Tongue (tissue), 2 donors: Measurements from ENCODE around the gene PAX7. TPM values are rescaled to one million over a fixed set of nuclear protein-coding genes. Genes with fewer than 3 reads are reported as not detected.

Source experiments
- DNase-seq: peaks from one replicate; pipeline ENCODE4 v3.0.0-alpha.2; 2015
- total RNA-seq: library from RNA; depleted of rRNA; stranded (reverse); fragments of >200 nt; gene quantifications from one replicate; pipeline ENCODE4 v1.2.3, GENCODE V29; 2014

The PAX7 gene
- total RNA-seq, 1 donor from 2014 or later, result 41.9 TPM

DNA sequence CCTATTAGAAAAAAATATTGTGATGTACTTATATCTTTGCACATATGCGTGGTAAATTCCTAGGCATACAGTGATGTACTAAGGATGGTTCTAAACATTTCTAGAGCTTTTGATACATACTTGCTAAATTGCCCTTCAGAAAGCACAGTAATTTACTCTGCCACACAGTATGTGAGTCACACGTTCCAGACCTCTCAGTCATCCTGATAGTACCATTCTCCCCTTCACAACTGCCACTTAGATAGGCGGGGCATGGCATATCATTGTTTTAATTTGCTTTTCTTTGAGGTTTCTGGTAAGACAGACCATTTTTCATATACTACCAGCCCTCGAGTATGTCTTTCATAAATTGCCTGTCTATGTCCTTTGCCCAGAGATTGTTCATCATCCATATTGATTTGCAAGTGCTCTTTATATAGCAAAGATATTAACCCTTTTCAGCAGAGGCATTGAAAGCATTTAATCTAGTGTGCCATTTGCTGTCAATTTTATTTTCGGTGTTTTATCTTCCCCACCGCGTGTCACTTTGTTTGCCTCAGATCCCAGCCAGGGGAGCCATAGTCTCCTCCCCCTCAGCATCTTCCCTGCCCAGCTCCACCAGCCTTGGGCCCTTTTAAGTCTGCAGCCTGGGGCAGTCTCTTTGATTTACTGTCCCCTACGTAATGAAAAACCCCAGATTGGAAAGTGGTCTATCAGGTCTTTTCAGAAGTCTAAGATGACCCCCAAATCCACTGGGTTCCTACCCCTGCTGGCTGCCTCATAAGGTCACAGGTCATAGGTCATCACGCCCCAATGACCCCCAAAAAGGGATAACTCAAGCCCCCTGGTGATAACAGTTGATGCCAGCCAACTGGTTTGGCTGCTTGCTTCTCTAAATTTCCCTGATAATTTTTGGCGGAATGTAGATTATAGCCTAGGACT lies 11.8 kb upstream of the PAX7 start:
- no peak for DNase-seq

DNA sequence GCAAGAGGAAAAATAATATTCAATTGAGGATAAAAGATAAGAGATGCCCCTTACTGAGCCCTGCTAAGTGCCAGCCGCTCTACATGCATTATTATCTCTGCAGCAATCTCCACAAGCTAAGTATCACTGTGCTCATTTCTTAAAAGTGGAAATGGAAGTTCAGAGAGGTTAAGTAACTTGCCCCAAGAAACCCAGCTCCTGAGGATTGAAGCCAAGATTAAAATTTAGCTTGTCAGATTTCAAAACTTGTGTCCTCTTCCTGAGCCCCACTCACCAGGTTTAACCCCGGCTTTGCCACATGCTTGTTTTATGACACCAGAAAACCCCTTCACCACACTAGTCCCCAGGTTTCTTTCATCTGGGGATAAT lies 11.2 kb upstream of the PAX7 start:
- DNase-seq, result no peak

DNA sequence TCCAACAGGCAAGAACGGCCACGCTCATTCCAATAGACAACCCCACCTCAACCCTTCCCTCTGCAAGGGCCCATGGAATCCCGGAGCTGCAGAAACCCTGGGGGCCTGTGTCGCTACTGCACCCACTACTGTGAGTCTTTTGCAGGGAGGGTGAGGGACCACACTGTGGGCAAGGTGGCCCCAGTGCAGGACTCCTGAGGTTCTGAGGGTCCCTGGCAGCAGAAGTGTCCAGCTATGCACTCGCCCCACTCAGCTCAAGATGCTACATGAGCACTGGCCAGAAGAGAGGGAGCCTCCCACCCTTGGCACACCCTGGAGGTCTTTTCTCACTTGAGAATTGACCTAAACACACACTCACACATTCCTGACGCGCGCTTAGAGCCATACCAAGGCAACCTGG lies 2.1 kb upstream of the PAX7 start:
- no peak for DNase-seq

DNA sequence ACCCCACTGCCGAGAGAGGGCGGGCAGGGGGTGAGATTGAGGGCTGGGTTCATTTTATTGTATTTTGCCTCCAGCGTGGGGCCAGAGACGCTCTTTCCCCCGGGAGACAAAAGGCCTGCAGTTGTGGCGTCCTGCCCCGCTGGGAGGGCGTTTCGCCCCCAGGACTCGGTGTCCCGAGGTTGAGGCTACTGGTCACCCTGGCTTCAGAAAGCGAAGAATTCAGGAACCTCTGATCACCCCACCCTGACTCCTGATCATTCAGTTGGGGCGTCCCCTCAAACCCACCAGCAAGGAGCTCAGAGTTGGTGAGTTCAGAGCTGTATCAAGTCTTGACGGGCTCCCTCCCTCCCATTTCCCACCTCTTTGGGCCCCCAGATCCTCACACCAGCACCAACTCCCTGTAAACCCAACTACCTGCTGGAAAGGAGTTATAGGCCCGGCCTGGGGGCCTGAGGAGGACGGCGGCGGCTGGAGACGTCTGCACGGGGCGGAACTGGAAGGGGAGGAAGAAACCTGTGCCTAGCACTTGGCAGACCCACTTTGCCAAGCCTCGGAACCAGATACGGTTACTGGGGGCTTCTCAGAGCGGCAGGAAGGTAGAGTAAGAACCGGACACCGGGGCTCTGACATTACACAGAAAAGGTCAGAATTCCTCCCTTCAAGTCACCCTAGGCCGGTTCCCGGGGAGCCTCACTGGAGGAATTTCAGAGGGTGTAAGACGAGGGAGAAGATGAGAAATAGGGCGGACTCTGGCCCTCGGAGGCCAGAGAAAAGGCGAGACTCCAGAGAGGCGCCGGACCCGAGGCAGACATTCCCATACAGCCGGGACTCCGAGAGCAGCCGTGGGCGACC lies 761 bp upstream of the PAX7 start:
- DNase-seq, result peak; percentile 37

DNA sequence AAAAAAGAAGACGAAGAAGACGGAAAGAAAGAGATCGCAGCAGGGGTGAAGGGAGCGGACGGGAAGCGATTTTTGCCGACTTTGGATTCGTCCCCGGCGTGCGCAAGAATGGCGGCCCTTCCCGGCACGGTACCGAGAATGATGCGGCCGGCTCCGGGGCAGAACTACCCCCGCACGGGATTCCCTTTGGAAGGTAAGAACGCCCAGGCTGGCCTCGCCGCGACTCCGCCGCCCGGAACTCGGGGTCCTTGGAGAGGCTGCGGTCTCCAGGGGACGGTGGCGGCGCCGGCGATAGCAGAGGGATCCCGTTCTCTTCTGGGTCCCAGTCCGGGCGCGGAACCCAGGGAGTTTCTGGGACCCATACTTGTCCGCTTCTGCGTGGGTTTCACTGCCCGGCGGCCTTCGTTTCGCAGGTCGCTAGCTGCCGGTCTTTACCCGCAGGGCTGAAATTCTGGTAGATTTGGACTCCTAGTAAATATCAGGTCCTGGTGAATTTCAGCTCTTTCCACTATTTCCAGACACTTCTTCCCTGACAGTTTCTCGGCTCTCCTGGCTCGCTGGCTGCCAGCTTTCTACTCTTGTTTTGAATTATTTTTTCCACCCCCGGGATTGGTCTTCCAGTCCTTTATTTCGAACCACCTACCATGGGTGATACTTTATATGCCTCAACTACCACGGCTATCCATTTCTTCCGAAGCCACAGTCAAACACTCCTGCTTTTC lies 1.0 kb downstream of the PAX7 start:
- no peak for DNase-seq

DNA sequence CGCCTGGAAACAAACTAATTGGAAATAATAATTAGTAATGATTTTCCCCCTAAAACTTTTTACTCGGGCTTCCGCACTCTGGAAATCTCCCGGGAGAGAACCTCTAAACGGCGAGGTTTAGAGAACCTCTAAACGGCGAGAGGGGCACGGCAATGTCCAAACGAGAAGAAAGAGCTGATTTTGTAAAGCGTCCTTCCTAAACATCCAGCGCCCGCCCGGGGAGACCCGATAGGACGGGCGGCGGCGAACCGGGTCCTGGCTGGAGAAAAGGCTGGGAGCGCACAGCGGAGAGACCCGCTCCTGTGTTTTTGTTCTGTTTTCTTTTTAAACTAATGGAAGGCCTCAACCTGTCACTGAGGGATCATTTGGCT lies 1.6 kb downstream of the PAX7 start:
- DNase-seq, result no peak

DNA sequence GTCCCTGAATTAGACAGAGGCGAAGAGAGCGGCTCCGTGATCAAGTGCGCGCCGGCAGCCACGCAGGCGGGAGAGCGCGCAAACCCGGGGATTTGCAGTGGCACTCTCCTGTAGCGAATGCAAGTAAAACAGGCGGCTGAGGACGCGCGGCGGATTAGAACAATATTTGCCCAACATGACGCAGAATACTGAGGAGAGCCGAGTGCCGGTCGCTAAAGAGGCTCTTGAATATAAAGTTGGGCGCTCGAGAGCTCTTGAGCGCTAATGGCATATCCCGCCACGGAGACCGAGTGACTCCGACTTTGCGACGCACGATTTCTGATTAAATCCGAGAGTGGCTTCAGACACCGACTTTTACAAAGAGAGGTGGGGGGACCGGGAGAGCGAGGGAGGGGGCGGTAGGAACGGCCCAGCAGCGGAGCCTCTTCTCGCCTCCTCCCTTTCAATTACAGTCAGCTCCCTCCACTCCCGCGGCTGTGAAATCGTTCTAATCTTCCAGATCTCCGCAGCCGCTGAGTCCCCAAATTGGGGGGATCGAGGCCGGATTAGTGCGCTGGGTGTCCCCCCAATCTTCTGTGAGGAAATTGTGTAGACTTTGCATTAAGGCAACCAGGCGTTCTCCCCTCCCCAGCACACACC lies 2.3 kb downstream of the PAX7 start:
- peak; percentile 48 for DNase-seq

DNA sequence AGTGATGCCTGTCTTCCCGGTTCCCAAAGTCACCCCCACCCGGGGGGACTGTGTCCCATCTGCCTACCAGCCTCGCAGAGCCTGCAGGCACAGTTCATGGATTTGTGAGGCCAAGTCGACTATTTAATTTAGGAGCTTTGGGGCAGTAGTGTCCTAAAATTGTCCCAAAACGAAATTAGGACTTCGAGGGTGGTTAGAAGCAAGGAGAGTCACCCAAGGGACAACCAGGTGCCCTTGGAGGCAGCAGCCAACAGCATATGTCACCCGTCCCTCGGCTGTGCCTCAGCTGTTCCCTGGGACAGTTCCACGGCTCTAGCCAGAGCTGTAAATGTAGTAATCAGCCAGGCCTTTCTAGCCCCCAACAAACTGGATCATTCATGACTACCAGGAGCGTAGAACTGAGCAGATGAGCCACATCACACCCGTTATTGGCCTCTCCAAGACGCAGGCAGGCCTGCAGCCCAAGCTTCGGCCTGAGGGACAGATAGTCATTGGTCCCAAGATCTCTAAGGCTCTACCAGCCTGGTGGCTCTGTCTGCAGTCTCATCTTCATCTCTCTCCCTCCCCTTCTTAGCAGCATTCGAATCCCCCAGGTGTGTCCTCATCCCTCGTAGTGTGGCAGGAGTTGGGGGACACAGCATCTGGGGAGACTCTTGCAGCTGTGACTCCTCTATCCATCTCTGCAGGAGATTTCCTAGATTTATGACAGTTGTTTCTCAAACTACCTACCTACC lies 2.9 kb downstream of the PAX7 start:
- peak; percentile 62 for DNase-seq

DNA sequence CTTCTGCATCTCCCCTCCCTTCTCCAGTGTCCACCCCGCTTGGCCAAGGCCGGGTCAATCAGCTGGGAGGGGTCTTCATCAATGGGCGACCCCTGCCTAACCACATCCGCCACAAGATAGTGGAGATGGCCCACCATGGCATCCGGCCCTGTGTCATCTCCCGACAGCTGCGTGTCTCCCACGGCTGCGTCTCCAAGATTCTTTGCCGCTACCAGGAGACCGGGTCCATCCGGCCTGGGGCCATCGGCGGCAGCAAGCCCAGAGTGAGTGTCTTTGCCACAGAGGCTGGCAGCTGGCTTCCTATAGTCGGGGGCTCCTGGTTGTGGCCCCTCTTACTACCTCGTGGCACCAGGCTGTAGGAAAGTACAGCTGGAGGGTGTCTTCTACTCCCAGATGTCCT lies 3.6 kb downstream of the PAX7 start:
- DNase-seq, result peak; percentile 40

DNA sequence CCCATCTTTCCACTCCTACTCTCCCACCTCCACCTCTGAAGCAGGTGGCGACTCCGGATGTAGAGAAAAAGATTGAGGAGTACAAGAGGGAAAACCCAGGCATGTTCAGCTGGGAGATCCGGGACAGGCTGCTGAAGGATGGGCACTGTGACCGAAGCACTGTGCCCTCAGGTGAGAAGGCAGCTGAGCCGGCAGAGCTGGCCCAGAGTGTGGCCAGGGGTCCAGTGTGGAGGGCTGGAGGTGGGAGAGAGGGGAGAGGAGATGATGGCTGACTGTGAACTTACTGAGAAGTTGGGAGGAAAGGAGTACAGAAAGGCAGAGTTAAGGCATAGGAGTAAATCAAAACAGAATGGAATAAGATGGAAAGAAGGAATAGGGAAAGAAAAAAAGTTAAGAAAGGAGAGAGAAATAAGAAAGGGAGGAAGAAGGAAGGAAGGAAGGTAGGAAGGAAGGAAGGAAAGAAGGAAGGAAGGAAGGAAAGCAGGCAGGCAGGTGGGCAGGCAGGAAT lies 4.5 kb downstream of the PAX7 start:
- DNase-seq, result no peak

DNA sequence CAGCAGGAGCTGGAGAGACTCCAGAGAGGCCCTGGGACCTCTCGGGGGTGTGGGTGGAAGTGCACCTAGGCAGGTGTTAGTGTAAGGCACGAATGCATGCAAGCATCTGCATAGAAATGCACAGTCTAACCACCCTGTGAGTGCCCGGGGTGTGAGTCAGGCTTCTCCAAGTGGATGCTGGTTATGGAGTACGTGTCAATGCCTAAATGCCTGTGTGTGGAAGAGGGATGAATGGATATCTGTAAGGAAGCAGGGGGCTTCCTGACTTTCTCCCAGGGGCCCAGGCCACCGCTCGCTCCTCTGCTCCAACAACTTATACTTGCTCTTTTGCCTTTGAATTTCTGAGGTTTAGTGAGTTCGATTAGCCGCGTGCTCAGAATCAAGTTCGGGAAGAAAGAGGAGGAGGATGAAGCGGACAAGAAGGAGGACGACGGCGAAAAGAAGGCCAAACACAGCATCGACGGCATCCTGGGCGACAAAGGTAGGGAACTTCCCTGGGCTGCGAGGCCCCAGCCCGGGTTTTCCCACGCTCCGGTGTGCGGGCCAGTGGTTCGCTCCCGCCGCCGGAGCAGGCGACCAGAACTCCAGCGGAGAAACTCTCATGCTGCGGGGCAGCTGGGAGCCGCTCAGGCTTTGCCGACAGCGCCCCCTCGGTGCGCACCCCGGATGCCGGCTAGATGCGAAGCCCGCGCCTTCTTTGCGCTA lies 5.4 kb downstream of the PAX7 start:
- peak; percentile 29 for DNase-seq

DNA sequence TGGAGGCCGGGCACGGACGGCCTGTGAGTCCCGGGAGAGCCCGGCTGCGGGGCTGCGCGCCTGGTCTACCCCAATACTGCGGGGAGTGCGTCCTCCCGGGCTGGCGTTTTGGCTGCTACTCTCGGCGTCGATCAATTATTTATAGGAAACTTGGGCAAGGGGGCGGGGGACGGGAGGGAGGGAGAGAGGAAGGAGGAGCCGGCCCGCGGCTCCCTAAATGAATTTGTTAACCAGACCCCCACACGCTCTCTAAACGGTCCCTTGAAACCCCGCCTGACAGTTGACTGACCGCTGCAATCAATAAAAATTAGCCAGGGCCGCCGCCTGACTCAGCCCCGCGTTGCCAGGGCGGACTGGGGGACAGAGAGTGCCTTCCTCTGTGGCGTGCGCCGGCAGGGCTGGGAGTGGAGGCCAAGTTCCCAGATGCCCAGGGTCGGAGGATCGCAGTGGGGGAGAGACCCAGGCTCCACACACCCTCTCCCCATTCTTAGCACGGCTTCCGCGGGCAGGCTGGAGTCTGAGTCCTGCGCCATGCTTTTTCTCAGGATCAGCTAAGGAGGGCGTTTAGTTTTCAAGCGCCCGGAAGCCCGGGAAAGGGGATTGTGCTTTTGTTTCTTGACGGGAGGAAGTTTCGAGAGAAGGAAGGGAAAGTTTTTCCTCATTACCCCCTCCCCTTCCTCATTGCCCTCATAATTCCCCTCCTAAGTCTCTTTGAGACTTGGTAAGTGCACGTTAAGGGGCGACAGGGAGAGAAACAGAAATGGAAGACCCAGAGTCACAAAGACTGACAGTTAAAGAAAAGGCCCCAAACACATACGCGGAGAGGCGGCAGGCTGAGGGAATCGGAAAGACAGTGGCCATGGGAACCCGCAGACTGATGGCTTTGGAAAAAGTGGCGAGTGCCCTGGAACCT lies 6.2 kb downstream of the PAX7 start:
- peak; percentile 62 for DNase-seq

DNA sequence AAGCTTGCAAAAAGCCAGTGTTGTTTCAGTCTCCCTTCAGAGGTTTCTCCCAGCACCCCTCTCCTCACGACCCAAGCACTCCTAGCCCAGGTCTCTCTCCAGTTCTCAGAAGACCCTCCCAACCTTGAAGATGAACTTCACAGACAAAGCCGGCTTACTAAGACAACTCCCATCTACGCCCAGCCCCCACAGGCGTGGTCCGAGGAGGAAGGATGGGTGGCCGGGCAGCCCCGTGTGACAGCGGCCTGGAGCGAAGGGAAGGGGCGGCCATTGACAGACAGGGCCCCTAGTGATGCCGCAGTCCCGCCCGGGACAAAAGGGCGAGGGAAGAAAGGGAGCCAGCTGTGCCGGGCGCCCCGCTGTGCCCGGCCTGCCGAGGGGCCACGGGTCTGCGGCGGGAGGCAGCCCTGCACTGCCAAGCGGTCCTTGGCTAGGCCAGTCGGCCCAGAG lies 6.9 kb downstream of the PAX7 start:
- peak; percentile 54 for DNase-seq

DNA sequence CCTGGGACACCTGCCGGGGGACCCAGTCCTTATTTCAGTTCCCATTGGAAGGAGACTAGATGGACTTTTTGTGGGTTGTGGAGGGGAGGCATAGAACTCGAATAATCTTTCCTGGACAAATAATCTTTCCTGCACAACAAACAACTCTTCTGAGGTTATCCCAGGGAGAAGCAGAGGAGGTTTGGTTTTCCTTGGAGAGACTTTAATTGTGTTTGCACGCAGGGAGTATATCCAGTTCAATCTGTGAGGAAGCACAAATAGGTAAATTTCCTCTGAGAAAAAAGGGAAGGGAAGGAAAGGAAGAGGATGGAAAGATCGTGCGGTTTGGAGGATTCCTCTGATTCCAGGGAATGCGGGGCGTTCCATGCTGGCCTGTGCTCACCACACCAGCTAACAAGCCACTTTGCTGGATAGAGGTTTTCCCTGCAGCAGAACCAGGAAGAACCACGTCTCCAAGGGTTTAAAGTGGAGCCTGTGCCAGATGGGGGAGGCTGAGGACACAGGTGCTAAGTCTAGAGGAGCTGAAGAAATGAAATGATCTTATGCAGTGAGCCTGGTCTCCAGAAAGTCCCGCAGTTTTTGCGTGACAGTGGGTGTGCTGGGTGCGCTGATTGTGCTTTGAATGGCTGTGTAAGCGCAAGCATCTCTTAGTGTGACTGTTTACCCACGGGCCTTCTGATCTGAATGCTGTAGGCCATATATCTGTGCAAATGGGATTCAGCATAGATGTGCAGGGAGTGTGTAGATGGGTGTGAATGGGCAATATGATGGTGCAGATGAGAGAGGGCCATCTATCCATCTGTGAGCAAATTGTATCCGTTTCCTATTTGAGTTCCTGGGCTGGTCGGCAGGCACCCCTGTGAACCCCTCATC lies 7.6 kb downstream of the PAX7 start:
- peak; percentile 50 for DNase-seq

DNA sequence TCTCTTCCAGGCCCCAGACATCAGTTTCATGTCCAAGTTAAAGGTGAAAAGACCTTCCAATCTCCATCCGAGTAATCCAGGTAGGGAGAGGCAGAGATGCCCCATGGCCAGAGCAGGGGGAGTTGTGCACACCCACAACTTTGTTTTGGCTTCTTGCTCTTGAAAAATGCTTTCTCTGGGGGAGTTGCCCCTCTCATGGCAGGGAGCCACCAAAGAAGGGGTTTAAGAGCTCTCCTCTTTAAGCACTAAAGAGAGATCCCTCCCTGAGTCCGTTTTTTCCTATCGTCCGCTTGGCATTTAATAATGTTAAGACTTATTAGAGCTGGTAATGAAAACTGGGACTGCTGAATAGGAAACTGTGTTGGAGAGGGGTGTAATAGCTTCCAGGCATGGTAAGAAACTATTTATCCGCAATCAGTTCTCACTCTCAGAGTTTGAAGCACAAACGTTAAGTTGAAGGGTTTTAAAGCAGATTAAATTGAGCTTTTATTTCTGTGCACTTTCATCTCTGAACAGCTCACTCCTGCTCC lies 8.3 kb downstream of the PAX7 start:
- DNase-seq, result peak; percentile 68

DNA sequence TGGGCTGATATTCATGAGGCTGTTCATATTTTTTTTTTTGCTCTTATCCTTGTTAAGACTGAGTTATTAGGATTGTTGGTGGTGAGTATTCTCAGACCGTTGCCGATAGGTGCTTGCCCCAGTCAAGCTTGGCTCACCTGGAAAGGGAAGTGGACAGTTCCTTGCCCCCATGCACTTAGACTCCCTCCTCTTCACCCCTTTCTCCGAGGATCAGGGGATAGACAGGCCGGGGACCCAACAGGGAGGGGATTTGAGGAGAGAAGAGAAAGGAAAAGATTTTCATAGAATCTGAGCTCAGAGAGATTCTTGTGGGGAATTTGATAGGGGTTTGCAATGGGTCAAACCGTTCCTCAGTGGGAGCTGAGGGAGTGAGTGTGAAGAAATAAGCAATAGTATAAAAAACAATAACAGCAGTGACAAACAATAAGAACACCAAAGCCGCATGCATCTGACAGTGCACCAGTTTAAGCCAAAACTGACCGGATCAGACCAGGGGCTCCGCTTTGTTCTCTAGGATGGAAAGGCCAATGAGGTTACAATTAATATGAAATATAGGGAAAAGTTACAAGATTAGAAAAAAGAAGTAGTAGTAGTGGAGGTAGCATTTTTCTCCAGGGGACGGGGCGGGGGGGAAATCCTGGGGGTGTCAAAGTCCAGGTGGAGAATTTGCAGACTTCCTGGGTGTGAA lies 8.9 kb downstream of the PAX7 start:
- DNase-seq, result peak; percentile 31

DNA sequence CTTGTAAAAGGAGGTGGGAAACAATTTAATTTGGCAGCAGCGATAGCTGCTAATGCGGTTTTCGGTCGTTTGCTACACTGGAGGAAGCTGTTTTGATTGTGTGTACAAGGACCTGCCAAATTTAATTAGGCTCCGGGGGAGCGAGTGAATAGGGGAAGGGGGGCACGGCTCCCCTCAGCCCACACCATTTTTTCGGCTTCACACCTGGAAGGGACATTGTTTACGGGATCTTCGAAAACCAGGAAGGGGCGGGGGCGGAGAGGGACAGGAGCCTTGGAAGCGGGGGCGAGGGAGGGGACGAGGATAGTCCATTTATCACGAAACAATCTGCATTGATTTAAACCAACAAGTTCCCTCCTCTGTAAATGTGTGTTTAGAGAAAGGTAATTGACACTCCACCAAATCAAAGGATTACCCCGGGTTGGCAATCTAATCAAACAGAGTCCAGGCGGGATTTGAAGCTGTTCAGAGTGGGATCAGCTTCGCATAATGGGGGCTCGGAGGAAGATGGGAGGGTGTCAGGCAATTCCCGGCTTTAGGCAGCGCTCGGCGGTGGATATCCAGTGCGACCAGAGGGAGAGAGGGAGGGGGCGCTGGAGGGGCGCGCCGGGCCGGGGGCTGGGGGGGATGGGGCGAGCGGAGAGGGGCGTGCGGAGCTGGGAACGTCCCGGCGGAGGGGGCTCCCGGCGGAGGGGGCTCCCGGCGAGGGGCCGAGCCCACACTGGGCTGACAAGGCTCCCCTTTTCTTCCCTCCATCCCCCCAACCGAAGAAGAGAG lies 9.8 kb downstream of the PAX7 start:
- peak; percentile 55 for DNase-seq
